Measurements from ENCODE around the gene GTF3C1.
A peak's percentile ranks its signal among the peaks of the same experiment; 100 is the strongest.
"Not testable (repeated sequence)": the region's sequence is repeated elsewhere in the genome, so short reads cannot be mapped to it uniquely, and the experiment has no call there.

GTF3C1 gene

GRCh38 chr16:27572711-27573110 is 23.0 kb upstream of the GTF3C1 start:
- ATAC-seq = no peak
- TF ChIP-seq ZNF8 (CRISPR knock-in tag; IDR thresholded peaks at IDR 0.05) = no peak
- no peak for TF ChIP-seq ZNF565 (CRISPR knock-in tag; conservative IDR thresholded peaks at IDR 0.05; ENCODE audit: low read depth)
- TF ChIP-seq ARNTL (CRISPR knock-in tag; IDR thresholded peaks at IDR 0.05; ENCODE audit: borderline replicate concordance, low read depth) = no peak
- TF ChIP-seq ZC3H10 (CRISPR knock-in tag; IDR thresholded peaks at IDR 0.05) = no peak
- TF ChIP-seq TSHZ2 (CRISPR knock-in tag; IDR thresholded peaks at IDR 0.05) = no peak
- TF ChIP-seq, protein P1, sequence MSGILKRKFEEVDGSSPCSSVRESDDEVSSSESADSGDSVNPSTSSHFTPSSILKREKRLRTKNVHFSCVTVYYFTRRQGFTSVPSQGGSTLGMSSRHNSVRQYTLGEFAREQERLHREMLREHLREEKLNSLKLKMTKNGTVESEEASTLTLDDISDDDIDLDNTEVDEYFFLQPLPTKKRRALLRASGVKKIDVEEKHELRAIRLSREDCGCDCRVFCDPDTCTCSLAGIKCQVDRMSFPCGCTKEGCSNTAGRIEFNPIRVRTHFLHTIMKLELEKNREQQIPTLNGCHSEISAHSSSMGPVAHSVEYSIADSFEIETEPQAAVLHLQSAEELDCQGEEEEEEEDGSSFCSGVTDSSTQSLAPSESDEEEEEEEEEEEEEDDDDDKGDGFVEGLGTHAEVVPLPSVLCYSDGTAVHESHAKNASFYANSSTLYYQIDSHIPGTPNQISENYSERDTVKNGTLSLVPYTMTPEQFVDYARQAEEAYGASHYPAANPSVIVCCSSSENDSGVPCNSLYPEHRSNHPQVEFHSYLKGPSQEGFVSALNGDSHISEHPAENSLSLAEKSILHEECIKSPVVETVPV (CRISPR knock-in tag; IDR thresholded peaks at IDR 0.05) = no peak
- TF ChIP-seq ZFP30 (CRISPR knock-in tag; IDR thresholded peaks at IDR 0.05) = no peak
- TF ChIP-seq POU6F1 (CRISPR knock-in tag; IDR thresholded peaks at IDR 0.05; ENCODE audit: borderline replicate concordance, low read depth) = no peak
- no peak for TF ChIP-seq SNAI2 (CRISPR knock-in tag; IDR thresholded peaks at IDR 0.05)
- TF ChIP-seq ZNF70 (CRISPR knock-in tag; IDR thresholded peaks at IDR 0.05) = no peak
- TF ChIP-seq TCF4 (CRISPR knock-in tag; IDR thresholded peaks at IDR 0.05; ENCODE audit: borderline replicate concordance) = no peak
- no peak for TF ChIP-seq RARB (CRISPR knock-in tag; IDR thresholded peaks at IDR 0.05)
- TF ChIP-seq TOX (CRISPR knock-in tag; IDR thresholded peaks at IDR 0.05; ENCODE audit: borderline replicate concordance) = no peak
- TF ChIP-seq CREB5 (CRISPR knock-in tag; IDR thresholded peaks at IDR 0.05; ENCODE audit: low read depth) = no peak
- no peak for TF ChIP-seq OSR1 (CRISPR knock-in tag; IDR thresholded peaks at IDR 0.05)
- no peak for TF ChIP-seq ESRRG (CRISPR knock-in tag; IDR thresholded peaks at IDR 0.05)
- TF ChIP-seq PPARA (CRISPR knock-in tag; IDR thresholded peaks at IDR 0.05; ENCODE audit: borderline replicate concordance) = no peak
- TF ChIP-seq ZFP3 (CRISPR knock-in tag; IDR thresholded peaks at IDR 0.05) = no peak

- TF ChIP-seq CSDC2 (CRISPR knock-in tag; IDR thresholded peaks at IDR 0.05) (no peak), ZFP3 (CRISPR knock-in tag; IDR thresholded peaks at IDR 0.05) (no peak), TSHZ2 (CRISPR knock-in tag; IDR thresholded peaks at IDR 0.05) (no peak), ZC3H10 (CRISPR knock-in tag; IDR thresholded peaks at IDR 0.05) (no peak), ZNF565 (CRISPR knock-in tag; conservative IDR thresholded peaks at IDR 0.05; ENCODE audit: low read depth) (no peak), TCF4 (CRISPR knock-in tag; IDR thresholded peaks at IDR 0.05; ENCODE audit: borderline replicate concordance) (no peak), PPARA (CRISPR knock-in tag; IDR thresholded peaks at IDR 0.05; ENCODE audit: borderline replicate concordance) (no peak), TOX (CRISPR knock-in tag; IDR thresholded peaks at IDR 0.05; ENCODE audit: borderline replicate concordance) (no peak), ZFP30 (CRISPR knock-in tag; IDR thresholded peaks at IDR 0.05) (no peak), BACH2 (CRISPR knock-in tag; IDR thresholded peaks at IDR 0.05; ENCODE audit: borderline replicate concordance) (no peak), ESRRG (CRISPR knock-in tag; IDR thresholded peaks at IDR 0.05) (no peak), POU6F1 (CRISPR knock-in tag; IDR thresholded peaks at IDR 0.05; ENCODE audit: borderline replicate concordance, low read depth) (no peak), ZNF70 (CRISPR knock-in tag; IDR thresholded peaks at IDR 0.05) (no peak)
- TF ChIP-seq, protein P1 (CRISPR knock-in tag; IDR thresholded peaks at IDR 0.05) = no peak
- ATAC-seq = peak; percentile 63
Observed at GRCh38 chr16:27571433-27572326, 22.0 kb upstream of the GTF3C1 start.

DNA sequence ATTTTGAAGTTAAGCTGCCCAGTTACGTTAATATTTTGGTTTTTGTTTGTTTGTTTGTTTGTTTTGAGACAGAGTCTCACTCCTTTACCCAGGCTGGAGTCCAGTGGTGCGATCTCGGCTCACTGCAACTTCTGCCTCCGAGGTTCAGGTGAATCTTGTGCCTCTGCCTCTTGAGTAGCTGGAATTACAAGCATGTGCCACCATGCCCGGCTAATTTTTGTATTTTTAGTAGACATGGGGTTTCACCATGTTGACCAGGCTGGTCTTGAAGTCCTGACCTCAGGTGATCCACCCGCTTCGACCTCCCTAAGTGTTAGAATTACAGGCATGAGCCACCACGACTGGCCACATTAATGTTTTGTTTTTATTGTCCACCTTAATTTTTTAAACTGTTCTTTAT is 21.3 kb upstream of the GTF3C1 start:
- ATAC-seq = not testable (repeated sequence)
